Stimulated activated CD8-positive, alpha-beta memory T cell treated with anti-CD3 and anti-CD28 coated beads, Interleukin-4, amount 100 ng/mL, for 1 hour (primary cell): ENCODE results near the gene KIZ.

Source experiments
- DNase-seq, 2 donors: peaks; one replicate each; pipeline ENCODE4 v3.0.0-alpha.2; 2020; ENCODE audit warnings: low read depth in 2 of 2, low spot score in 1 of 2

Gene KIZ

DNA sequence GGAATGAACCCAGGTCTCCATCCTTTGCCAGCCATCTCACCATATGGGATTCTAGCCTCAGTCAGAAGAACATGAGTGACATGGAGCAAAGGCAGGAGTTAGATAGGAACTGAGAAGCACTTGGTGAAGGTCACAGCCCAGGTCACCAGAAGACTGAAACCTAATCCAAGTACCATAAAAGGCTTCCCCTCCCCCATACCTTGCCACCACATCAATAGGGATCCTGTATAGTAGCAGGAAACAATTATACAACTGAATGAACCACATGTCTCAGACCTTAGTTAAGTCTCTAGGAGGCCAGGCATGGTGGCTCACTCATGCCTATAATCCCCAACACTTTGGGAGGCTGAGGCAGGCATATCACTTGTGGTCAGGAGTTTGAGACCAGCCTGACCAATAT lies 49.6 kb downstream of the KIZ start:
- DNase-seq, result no peak

DNA sequence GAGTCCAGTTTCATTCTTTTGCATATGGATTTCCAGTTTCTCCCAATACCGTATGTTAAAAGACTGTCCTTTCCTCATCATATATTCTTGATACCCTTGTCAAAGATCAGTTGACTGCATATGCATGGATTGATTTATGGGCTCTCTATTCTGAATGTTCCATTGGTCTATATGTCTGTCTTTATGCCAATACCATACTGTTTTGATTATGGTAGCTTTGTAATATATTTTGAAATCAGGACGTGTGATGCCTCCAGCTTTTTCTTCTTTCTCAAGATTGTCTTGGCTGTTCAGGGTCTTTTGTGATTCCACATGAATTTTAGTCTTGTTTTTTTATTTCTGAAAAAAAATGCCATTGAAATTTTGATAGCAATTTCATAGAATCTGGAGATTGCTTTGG lies 51.9 kb downstream of the KIZ start:
- no peak for DNase-seq

DNA sequence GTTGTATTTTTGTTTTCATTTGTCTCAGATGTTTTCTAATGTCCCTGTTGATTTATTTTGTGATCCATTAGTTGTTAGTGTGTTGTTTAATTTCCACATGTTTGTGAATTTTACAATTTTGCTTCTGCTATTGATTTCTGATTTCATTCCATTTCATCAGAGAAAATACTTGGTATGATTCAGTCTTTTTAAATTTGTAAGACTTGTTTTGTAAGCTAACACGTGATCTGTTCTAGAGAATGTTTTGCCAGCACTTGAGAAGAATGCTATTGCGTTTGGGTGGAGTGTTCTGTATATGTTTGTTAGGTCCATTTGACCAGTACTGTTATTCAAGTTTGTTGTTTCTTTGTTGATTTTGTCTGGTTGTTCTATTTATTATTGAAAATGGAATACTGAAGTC lies 53.9 kb downstream of the KIZ start:
- no peak for DNase-seq

DNA sequence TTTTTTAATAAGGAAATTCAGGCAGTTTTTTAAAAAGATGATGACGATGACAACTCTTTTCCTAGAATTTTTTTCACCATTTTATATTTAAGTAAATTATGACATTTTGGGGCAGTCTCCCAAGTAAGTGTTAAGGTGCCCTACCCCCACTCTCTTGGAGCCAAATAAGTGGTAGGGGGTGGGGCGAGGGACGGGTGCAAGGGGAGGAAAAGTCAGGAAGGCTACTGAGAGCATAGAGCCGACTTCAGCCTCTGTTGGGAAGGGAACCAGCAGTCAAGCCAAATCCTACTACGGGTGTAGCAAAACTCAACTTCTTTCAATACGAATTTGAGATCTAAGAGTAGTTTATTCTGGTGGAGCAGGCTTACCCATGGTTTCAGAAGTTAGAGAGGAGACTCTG lies 54.4 kb downstream of the KIZ start:
- no peak for DNase-seq

DNA sequence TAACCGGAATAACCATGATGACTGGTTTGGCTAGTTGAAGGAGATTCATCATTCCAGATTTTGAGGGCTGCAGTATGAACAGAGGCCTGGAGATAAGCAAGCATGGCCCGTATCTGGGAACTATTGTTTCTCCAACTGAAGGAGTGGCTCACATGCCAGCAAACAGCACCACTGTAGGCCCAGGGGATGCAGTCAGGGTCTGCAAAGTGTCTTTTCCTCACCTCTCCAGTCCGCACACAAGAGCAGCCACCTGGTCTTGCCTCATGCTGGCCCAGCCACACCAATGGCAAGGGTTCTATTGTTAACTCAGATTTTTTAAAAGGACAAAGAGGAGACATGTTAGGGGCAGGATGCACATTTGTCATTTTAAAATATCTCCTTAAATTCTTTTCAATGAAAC lies 55.1 kb downstream of the KIZ start:
- DNase-seq, result no peak

DNA sequence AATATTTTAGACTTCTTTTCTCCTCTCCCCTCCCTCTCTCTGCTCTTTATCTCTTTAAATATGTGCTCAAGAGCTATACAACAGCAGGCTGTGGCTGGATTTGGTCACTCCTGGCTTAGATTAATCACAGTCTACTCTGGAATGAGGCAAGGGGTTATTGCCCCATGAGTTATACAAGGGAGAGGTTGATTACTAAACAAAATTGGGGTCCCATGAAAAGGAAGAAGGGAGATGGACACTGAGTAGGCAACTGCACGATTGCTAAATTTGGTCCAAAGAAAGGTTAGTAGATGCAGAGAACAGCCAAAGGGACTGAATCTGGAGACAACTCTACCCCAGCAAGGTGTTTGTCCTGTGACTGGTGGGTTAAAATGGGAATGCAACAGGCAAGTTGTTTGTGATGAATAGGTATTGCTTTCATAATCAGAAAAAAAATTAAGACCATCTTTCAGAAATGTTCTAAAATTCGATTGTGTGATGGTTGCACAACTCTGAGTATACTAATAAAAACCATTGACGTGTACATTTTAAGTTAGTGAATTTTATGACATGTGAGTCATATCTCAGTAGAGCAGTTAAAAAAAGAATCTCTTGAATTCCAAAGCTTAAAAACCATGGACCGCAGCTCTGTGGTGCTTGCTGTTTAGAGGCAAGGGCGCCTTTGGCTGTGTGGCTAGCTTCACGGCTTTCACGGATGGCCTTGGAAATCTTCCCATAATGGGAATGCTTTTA lies 57.1 kb downstream of the KIZ start:
- DNase-seq, result no peak

DNA sequence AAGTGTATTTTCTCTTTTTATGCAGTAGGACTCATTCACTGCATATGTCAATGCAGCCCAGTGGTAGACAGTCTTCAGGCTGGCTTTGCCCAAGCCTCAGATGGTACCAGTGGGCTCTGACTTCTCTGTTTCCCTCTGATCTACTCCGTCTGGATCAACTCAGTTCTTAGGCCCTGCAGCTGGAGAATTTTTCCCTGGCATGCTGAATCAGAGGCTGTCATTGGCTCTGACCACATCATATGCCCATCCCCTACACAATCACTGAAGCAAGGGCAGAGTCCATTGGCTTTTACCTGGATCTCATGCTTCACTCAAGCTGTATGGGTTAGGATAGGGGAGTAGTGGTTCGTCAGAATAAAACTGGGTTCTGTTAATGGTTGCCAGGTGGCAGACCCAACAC lies 57.8 kb downstream of the KIZ start:
- DNase-seq, result no peak

DNA sequence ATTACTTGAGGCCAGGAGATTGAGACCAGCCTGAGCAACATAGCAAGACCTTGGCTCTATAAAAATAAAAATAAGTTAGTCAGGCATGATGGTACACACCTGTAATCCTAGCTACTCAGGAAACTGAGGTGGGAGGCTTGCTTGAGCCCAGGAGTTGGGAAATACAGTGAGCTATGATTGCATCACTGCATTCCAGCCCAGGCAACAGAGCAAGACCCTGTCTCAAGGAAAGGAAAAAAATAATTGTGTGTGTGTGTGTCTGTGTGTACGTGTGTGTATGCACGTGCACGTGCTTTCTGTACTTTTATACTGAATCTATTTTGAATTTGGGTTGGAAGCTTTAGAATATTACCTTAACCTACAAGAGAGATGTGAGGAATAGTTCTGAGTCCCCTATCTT lies 58.9 kb downstream of the KIZ start:
- no peak for DNase-seq

DNA sequence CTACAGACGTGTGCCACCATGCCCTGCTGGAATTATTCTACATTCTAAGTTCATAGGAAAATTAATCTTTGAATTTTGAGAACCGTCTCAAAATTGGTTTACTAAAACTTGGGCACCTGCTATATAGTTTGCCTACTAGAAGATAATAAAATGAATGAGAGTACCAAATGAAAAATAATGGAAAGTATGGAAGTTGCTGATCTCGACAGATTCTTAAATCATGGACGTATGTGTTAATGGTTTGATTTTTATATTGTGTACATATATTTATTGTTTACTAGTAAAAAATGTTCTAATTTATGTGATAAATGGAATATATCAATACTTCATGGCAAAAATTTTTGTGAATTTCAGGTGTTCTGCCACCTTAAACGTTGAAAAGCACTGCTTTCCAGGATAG lies 60.0 kb downstream of the KIZ start:
- no peak for DNase-seq

DNA sequence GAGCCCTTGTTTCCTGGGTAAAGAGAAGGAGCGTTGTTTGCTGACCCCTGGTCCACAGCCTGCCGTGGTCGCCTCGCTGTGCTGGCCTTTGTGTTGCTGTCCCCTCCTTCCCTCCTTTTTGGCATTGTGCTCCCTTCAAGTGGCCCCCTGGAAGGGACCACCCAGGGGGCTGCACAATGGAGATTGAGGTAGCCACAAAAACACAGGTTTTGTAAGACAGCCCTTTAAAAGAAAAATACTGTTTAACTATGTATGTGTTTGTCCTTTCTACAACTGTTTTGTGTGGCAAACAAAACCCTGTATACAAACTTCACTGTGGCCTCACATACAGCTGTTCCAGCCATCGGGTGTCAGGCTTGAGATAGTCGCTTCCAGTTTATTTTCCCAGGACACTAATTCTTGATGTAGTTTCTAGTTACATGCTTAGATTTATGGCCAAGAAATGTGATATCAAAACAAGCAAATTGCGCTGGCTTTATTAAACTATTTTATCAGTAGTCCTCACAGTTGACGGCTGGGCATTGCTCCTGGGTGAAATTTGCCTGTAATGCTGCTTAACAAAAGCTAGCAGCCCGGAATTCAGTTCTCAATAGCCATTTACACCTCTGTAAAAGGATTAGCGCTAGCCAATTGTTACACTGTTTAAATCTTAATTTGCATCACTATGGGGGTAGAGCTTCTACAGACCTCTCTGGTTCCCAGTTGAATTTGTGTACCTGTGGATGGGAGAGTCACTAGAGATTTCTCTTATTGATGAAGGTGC lies 64.1 kb downstream of the KIZ start:
- DNase-seq, result no peak

DNA sequence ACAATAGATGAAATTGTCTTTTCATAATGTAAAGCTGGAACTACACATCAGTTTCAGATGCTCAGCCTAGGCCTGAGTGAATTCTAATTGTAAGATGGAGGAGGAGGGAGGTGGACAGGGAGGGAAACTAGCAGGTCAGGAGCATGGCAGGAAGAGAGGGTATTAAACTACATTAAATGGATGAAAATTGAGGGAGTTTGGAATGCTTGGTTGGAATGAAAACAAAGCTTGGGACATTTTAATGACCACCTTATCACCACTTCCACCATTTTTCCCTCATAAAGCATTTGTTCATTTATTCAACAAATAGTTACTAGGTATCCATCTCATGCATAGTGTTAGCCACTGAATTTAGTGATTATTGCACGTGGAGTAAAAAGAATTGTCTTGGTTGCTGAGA lies 65.0 kb downstream of the KIZ start:
- DNase-seq, result no peak

DNA sequence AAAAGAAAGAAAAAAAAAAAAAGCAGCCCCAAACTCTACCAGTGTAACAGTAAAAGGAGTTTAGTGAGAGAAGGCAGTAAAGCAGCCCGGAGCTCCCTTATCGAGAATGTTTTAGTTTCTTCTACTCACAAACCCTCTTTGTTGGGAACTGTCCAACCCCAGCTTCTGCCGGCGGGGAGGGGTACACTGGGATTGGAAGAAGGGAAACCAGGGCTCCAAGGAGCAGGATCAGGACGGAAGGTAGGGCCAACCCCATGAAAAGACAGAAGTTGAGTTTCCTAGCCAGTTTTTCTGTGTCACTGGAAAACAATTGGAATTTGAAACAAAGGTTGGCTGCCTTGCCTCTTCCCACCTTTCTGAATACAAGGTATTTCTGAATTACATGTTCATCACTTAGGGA lies 66.0 kb downstream of the KIZ start:
- DNase-seq, result no peak

DNA sequence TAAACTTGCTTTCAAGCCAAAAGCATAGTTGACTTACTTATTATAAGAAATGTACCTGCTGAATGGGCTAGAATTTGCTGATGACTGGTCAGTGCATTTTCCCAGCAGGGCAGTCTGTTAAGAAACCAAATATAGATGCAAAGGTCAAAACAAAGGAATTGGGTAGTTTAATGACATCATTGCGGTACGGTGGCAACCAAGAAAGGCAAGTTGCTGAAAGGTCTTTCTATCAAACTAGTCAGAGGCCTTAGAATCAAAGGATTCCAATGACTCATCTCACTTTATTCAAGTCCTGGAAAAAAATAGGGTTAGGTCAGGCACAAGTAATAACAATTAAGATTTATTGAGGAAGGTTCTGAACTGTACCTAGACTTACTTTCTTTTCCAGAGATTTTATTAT lies 76.4 kb downstream of the KIZ start:
- DNase-seq, result no peak

DNA sequence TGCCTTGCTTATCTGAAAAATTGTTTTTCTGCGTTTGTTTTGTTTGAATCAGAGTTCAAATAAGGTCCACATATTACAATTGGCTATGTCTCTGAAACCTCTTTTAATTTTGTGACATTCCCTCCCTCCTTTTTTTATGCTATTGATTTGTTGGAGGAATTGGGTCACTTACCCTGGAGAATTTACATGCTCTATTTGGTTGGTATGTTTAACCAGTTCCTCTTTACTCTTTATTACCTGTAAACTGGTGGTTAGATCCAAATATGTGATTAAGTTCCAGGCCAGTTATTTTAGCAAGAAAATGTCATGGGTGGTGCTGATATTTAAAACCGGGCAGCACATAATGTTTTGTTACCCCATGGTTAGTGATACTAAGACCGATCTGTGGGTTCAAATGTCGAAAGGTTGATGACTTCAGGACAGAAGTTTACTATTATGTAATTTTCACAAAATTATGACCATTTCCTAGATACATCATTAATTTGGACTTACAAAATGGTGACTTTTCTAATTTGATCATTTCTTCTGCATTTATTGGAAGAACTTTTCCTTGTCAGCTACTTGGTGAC lies 77.3 kb downstream of the KIZ start:
- no peak for DNase-seq

DNA sequence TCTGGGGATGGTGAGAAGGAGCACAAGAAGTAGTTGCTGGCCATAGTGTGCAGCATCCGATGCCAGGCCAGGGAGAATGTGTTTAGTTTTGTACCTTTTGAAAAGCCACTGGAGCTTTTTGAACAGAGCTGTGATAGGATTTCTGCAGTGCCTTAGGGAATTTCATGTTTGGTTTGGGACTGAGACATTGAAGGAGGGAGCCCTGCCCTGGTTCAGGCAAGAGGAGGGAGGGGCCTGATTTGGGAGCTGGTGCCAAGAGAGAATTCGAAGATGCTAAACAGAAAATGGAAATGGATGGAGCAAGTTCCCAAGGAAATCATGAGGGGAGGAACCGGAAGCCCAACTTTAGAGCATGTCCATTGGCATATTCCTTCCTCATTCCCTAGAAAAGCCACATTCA lies 80.7 kb downstream of the KIZ start:
- no peak for DNase-seq

DNA sequence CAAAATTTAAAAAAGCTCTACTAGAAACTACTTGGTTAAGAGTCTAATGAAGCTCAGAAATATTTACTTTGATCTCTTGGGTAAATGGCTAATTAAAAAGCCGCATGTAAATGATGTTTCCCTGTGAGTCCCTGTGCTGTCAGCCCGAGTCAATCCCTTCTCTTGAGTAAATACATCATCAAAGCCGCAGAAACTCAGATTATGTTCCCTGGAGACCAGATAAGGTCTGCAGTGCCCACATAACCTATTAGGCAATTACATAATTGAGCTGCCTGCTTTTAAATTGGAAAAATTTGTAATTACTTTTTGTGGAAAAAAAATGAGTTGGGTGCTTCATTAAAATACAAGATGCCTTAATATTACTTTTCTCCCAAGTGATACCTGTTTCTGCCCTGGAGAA lies 83.1 kb downstream of the KIZ start:
- DNase-seq, result no peak

DNA sequence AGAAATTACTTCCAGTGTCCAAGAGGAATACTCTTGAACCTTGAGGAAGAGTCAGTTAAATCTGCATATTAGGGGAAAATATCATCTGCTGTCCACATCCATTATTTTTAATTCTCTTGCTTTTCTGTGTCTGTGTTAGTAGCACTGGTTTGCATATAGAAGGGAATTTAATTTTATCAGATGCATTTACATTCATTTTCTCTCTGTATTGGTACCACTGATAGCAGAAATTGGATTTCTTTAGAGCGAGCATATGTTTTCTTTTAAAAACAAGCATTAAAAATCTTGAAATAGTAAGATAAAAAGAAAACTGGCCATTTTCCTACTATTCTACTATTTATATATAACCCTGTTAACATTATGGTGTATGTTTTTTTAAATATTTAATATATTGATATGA lies 83.8 kb downstream of the KIZ start:
- DNase-seq, result no peak

DNA sequence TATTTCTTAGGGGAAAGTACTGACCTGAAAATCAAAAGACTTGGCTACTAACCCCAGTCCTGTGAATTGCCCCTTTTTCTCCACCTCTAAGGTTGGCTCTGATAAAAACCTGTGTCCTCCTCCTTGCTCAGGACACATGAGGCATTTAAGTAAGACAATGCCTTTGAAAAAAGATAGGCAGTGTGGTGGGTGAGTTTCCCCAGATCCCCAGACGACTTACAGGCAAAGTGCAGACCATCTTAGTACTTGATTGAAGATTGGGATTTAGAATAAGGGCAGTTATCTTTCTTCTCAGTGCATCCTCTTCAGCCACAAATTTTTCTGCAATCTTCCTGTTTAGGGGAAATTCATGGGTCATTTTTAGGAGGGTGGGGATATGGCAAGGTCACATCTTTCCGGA lies 87.8 kb downstream of the KIZ start:
- DNase-seq, result no peak

DNA sequence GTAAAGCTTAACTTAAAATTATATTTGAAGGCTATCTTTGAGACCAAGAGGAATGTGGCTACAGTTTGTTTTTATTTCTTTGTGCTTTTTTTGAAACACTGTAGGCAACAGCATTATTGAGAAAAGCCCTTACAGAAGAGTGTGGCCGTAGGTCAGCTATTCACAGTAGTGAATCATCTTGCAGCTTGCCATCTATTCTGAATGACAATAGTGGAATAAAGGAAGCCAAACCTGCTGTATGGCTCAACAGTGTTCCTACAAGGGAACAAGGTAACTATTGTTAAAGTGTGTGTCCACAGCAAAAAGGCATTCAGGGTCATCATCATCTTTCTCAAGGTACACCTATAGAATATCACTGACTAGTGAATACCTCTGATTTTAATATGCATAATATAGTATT lies 88.5 kb downstream of the KIZ start:
- DNase-seq, result no peak

DNA sequence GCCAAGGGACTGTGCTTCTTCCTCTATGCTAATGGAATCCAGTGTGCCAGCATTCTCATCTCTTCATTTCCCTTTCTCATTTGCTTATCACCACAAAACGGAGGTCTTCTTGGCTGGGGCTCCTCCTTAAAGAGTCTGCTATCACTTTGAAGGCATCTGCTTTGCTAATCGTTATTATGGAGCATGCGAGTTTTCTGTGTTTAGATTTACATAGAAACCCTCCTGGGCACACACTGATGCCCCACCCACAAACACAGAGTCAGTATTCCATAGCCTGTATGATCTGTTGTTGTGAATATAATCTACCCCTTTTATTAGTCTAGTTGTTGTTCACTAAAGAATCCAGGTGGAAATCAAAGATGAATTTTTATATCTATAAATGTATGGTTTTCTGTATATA lies 93.8 kb downstream of the KIZ start:
- DNase-seq, result no peak

DNA sequence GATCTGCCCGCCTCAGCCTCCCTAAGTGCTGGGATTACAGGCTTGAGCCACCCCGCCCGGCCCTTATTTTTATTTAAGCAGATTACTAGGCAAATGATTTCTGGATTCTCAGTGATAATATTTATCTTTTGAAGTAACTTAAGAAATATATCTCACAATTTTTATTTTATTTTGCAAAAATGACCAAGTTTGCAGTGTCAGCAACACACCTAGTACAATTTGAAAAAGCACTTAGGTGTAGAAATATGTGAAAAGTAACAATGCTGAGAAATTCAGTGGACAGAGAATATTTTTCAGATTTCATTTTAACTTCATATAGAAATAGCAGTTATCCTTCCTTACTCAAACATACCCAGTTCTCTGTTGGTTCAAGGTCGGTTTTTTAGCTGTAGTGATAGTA lies 98.3 kb downstream of the KIZ start:
- no peak for DNase-seq

DNA sequence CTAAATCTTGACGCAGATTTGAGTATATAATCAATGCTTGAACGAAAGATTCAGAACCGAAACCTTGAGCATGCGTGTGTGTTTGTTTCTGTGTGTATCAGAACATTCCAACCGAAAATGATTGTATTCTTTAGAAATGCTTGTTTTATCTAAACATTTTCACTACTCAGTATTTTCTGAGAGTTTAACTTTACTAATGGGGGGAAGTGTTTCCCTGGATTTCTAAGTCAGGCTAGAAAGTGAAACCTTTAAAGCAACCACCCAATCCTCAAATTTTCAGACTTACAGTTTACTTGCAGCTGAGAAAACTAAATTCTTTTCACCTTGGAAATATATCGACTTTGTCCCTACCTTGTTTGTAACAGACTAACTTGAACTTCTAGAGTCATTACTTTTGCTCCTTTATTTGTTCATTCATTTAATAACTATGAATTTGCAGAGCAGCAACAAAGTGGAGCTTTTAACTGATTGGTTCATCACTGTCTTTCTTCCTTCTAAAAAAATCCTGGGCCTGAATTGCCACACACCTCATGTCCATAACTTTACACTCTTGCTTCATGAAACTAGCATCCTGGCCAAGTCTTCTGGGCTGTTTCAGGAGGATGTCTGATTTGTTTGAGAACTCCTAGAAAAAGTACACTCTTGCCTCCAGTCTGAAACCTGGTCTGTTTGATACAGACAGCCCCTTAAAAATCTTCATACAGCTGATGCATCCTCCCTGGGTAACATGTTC lies 99.5 kb downstream of the KIZ start:
- DNase-seq, result no peak
